ENCODE results near the gene APOBEC3A.

DNA sequence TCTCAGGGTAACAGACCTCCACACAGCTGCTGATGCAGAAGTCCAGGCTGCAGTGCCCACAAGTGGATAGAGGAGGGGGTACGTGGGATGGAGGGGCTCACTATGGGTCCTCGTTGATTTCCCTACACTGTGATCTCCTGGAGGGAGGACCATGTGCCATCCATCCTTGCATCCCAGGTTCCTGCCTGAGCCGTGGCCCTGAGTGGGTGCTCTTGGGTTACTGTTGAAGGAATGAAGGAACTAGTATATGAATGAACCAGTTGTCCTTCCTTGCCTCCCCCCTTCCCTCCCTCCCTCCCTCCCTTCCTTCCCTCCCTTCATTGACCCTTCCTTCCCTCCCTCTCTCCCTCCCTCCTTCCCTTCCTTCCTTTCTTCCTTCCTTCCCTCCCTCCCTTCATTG is 40.1 kb downstream of the APOBEC3A start:
- TF ChIP-seq, protein P1, sequence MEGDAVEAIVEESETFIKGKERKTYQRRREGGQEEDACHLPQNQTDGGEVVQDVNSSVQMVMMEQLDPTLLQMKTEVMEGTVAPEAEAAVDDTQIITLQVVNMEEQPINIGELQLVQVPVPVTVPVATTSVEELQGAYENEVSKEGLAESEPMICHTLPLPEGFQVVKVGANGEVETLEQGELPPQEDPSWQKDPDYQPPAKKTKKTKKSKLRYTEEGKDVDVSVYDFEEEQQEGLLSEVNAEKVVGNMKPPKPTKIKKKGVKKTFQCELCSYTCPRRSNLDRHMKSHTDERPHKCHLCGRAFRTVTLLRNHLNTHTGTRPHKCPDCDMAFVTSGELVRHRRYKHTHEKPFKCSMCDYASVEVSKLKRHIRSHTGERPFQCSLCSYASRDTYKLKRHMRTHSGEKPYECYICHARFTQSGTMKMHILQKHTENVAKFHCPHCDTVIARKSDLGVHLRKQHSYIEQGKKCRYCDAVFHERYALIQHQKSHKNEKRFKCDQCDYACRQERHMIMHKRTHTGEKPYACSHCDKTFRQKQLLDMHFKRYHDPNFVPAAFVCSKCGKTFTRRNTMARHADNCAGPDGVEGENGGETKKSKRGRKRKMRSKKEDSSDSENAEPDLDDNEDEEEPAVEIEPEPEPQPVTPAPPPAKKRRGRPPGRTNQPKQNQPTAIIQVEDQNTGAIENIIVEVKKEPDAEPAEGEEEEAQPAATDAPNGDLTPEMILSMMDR (IDR thresholded peaks at IDR 0.05 in 4 of 5, conservative IDR thresholded peaks at IDR 0.05 in 1 of 5), result no peak
- no peak for TF ChIP-seq POLR2A (IDR thresholded peaks at IDR 0.05)
